ENCODE data around the gene ZBTB7C. TPM values are rescaled to one million over a fixed set of nuclear protein-coding genes. Genes with fewer than 3 reads are reported as not detected.

The ZBTB7C gene
- total RNA-seq, 1 donor, result 0.09 TPM

DNA sequence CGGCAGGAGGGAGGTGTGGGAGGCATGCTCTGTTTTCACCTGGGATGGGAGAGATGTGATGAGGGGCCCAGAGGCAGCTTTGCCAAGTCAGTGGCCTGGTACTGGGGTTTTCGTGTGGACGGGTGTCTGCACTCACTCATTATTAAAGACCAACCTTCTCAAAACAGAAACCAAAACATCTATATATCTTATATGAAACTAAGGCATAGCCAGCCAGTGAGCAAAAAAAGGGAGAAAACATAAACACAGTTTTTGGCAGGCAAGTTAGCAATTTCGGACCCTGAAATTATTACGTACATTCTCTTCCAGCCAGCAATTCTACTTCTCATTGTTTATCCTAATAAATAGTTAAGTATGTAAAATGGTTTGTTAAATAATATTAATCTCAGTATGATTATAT lies 297.6 kb downstream of the ZBTB7C start:
- DNase-seq (ENCODE audit: low read depth), result no peak
- no peak for TF ChIP-seq CTCF (IDR thresholded peaks at IDR 0.05; ENCODE audit: insufficient read depth, low read length)
- H3K4me3 ChIP-seq (ENCODE audit: low read depth, low read length), result no peak overlapping the region

DNA sequence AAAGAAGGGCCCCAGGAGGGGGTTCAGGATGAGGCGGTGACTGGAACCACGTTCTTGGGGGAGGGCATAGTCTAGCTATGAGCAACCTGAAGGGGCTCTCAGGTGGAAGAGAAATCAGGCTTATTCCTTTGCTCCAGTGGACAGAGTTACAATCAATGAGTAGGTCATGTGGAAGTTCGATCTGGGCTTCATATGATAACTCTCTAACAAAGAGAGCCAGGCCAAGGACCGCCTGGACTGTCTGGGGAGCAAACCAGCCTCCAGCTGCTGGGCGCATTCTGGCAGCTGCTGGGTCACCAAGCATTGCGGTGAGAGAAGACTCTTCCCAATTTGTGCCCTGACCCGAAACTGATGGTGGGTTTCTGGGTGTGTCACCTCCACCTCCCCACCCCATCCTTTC lies 298.4 kb downstream of the ZBTB7C start:
- TF ChIP-seq CTCF (IDR thresholded peaks at IDR 0.05; ENCODE audit: insufficient read depth, low read length), result no peak
- no peak overlapping the region for H3K4me3 ChIP-seq (ENCODE audit: low read depth, low read length)
- no peak for DNase-seq (ENCODE audit: low read depth)

- no peak for DNase-seq (ENCODE audit: low read depth)
- H3K4me3 ChIP-seq (ENCODE audit: low read depth, low read length), result no peak overlapping the region
- TF ChIP-seq CTCF (IDR thresholded peaks at IDR 0.05; ENCODE audit: insufficient read depth, low read length), result no peak
Measured at GRCh38 chr18:48109961-48110493, 299.2 kb downstream of the ZBTB7C start.

DNA sequence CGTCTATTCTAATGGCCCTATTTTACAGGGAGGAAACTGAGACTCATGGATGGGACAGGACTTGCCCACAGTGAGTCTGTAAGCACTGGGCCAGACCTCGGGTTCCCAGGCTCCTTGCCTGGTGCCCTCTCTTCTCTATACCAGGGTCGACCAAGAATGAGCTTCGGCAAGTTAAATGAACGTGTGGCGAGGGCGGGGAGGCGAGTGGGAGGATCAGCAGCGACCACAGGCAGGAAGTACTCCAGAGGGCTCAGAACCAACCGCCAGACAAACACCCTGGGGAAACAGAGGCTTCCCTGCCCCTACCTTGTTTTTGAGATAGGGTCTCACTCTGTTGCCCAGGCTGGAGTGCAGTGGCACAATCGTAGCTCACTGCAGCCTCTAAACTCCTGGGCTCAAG lies 301.0 kb downstream of the ZBTB7C start:
- H3K4me3 ChIP-seq (ENCODE audit: low read depth, low read length), result no peak overlapping the region
- no peak for TF ChIP-seq CTCF (IDR thresholded peaks at IDR 0.05; ENCODE audit: insufficient read depth, low read length)
- no peak for DNase-seq (ENCODE audit: low read depth)

DNA sequence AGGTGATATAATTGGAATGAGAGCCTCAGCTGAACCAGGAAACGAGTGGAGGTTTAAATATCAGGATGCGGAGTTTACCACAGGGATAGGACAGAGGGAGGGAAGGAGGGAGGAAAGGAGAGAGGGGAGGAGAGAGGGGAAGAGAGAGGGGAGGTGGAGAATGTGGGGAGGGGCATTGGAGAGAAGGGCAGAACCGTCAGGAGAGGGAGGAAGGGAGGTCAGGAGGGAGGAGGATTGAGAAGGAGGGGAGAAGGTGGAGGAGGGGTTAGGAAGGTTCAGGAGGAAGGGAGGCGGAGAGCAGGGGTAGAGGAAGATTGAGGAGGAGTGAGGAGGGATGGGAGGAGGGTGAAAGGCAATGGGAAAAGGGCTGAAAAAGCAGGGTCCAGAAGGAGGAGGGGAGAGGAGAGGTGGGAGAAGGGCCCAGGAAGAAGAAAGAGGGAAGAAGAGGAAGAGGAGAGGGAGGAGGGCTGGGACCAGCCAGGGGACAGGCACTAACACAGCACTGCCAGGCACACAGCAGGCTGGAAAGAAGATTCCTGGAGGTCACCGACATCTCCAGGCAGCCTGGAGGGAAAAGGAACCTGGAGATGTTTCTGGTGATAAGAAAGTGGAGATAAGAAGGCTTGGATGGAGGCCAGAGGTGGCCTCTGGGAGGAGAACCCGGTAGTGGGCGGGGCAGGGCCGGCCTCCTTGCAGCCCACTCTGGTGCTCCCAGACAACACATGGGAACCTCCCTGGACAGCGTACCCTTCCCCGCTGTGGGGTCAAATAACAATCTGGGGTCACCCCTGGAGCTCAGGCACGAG lies 302.0 kb downstream of the ZBTB7C start:
- no peak for TF ChIP-seq CTCF (IDR thresholded peaks at IDR 0.05; ENCODE audit: insufficient read depth, low read length)
- DNase-seq (ENCODE audit: low read depth), result no peak
- no peak overlapping the region for H3K4me3 ChIP-seq (ENCODE audit: low read depth, low read length)

DNA sequence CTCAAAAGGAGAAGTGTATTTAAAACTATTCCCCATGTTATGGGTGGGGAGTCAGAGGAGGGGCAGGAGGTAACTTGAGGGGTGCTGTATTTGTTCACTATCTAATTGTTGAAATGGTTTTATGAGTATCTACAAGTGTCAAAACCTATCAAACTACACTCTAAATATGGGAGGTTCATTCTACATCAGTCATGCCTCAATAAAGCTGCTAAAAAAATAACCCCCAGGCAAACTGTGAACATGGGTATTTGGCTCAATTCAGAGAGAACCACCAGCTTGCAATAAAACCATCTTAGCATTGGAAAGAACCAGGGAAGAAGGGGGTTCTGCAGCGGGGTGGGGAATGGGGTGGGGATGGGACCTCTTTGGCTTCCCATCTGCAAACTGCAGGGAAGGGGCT lies 302.7 kb downstream of the ZBTB7C start:
- no peak overlapping the region for H3K4me3 ChIP-seq (ENCODE audit: low read depth, low read length)
- TF ChIP-seq CTCF (IDR thresholded peaks at IDR 0.05; ENCODE audit: insufficient read depth, low read length), result no peak
- no peak for DNase-seq (ENCODE audit: low read depth)
